HEK293 (cell line): Measurements from ENCODE around the gene DGKB.

Source experiments
- CTCF ChIA-PET: fragments of 350-600 bp; formaldehyde crosslinking; extraction: SDS; loops from one replicate; lab custom pipeline; 2021; ENCODE audit warnings: antibody characterized with exemption; lab: Yijun Ruan, JAX
- POLR2A ChIA-PET: fragments of 300-600 bp; formaldehyde crosslinking; extraction: SDS; loops from one replicate; lab custom pipeline; 2020; ENCODE audit warnings: antibody characterized with exemption, inconsistent platforms; lab: Yijun Ruan, JAX
- H3K27ac ChIP-seq: fragments of 200-500 bp; sonication (Bioruptor generic); 2 replicates; pipeline ENCODE4 v1.5.1; 2014; ENCODE audit warnings: low read depth, low read length, control low read depth, inconsistent platforms; ENCODE audit errors: extremely low read depth
- H3K36me3 ChIP-seq, 2 experiments: fragments of 200-500 bp in 1 of 2; sonication (Bioruptor generic) in 1 of 2; 1 replicate in 1 of 2; 2 replicates in 1 of 2; pipeline ENCODE4 v1.5.1; 2014 to 2017; ENCODE audit warnings: inconsistent platforms in 2 of 2, low read length in 2 of 2; ENCODE audit not compliant: control insufficient read depth in 2 of 2, insufficient read depth in 1 of 2
- H3K4me1 ChIP-seq: fragments of 200-500 bp; sonication (Bioruptor generic); 2 replicates; pipeline ENCODE4 v1.5.1; 2014; ENCODE audit warnings: mild to moderate bottlenecking, low read length, inconsistent platforms; ENCODE audit not compliant: control insufficient read depth, insufficient read depth
- H3K4me3 ChIP-seq: 2 replicates; pipeline ENCODE4 v1.5.1; 2011; ENCODE audit warnings: low read depth, mild to moderate bottlenecking, control low read depth, low read length, moderate library complexity
- H3K9me3 ChIP-seq: fragments of 200-500 bp; sonication (Bioruptor generic); 2 replicates; pipeline ENCODE4 v1.5.1; 2014; ENCODE audit warnings: low read depth, low read length, inconsistent platforms; ENCODE audit not compliant: control insufficient read depth, insufficient read depth
- HOXC10 ChIP-seq: sonication (generic); formaldehyde crosslinking; IDR thresholded peaks from 2 replicates; pipeline ENCODE4 v1.8.1; 2023; ENCODE audit warnings: mild to moderate bottlenecking, missing genetic modification reagents
- KLF1 ChIP-seq: fragments of 450-650 bp; formaldehyde crosslinking; IDR thresholded peaks from 2 replicates; pipeline ENCODE4 v1.5.1; 2016; ENCODE audit warnings: missing biosample characterization, missing genetic modification characterization
- TCF7L2 ChIP-seq: IDR thresholded peaks from 2 replicates; pipeline ENCODE4 v1.6.1; 2011; ENCODE audit warnings: low read depth, mild to moderate bottlenecking, inconsistent platforms, low read length, moderate library complexity, borderline replicate concordance
- ZNF114 ChIP-seq: fragments of 450-650 bp; formaldehyde crosslinking; IDR thresholded peaks from 2 replicates; pipeline ENCODE4 v1.5.0; 2017; ENCODE audit warnings: missing biosample characterization, missing genetic modification characterization
- ZNF2 ChIP-seq: fragments of 450-650 bp; formaldehyde crosslinking; IDR thresholded peaks from 2 replicates; pipeline ENCODE4 v1.5.1; 2016; ENCODE audit warnings: missing biosample characterization, missing genetic modification characterization
- ZNF274 ChIP-seq, 2 experiments: fragments of 200-500 bp in 1 of 2; fragments of 450-650 bp in 1 of 2; sonication (Bioruptor generic) in 1 of 2; formaldehyde crosslinking in 1 of 2; IDR thresholded peaks; 2 replicates each; pipeline versions ENCODE4 v1.5.1 to v1.6.1; 2014 to 2016; ENCODE audit warnings: borderline replicate concordance in 1 of 2, inconsistent platforms in 1 of 2, low read length in 1 of 2, missing biosample characterization in 1 of 2, missing genetic modification characterization in 1 of 2
- ZNF302 ChIP-seq: fragments of 450-650 bp; formaldehyde crosslinking; IDR thresholded peaks from 2 replicates; pipeline ENCODE4 v1.5.1; 2016; ENCODE audit warnings: missing biosample characterization, missing genetic modification characterization, low read depth
- ZNF311 ChIP-seq: fragments of 450-650 bp; formaldehyde crosslinking; IDR thresholded peaks from 2 replicates; pipeline ENCODE4 v1.5.1; 2017; ENCODE audit warnings: missing biosample characterization, missing genetic modification characterization, borderline replicate concordance
- ZNF426 ChIP-seq: fragments of 450-650 bp; formaldehyde crosslinking; IDR thresholded peaks from 2 replicates; pipeline ENCODE4 v1.5.1; 2017; ENCODE audit warnings: missing biosample characterization, missing genetic modification characterization, mild to moderate bottlenecking, inconsistent platforms, moderate library complexity
- ZNF600 ChIP-seq: fragments of 450-650 bp; formaldehyde crosslinking; IDR thresholded peaks from 2 replicates; pipeline ENCODE4 v1.5.1; 2016; ENCODE audit warnings: missing biosample characterization, missing genetic modification characterization
- ZNF623 ChIP-seq: fragments of 450-650 bp; formaldehyde crosslinking; IDR thresholded peaks from 2 replicates; pipeline ENCODE4 v1.5.1; 2016; ENCODE audit warnings: missing biosample characterization, missing genetic modification characterization
- ZNF670 ChIP-seq: fragments of 450-650 bp; formaldehyde crosslinking; IDR thresholded peaks from 2 replicates; pipeline ENCODE4 v1.5.1; 2016; ENCODE audit warnings: missing biosample characterization, missing genetic modification characterization, low read depth
- ZNF76 ChIP-seq: fragments of 450-650 bp; formaldehyde crosslinking; IDR thresholded peaks from 2 replicates; pipeline ENCODE4; 2016; ENCODE audit warnings: low read depth, missing biosample characterization, missing genetic modification characterization, borderline replicate concordance
- ZNF830 ChIP-seq: fragments of 450-650 bp; IDR thresholded peaks from 2 replicates; pipeline ENCODE4 v1.5.0; 2018; ENCODE audit warnings: missing biosample characterization, missing genetic modification characterization, low read depth, mild to moderate bottlenecking, moderate library complexity
- ZXDB ChIP-seq: fragments of 450-650 bp; formaldehyde crosslinking; IDR thresholded peaks from 2 replicates; pipeline ENCODE4 v1.5.1; 2016; ENCODE audit warnings: missing biosample characterization, missing genetic modification characterization
- TF ChIP-seq, protein P1 (sequence below): fragments of 450-650 bp; formaldehyde crosslinking; IDR thresholded peaks from 2 replicates; pipeline ENCODE4 v1.5.1; 2016; ENCODE audit warnings: missing biosample characterization, missing genetic modification characterization
- TF ChIP-seq, protein P2 (sequence below): fragments of 450-650 bp; formaldehyde crosslinking; IDR thresholded peaks from 2 replicates; pipeline ENCODE4 v1.5.1; 2017; ENCODE audit warnings: missing biosample characterization, missing genetic modification characterization
- TF ChIP-seq, protein P3 (sequence below): fragments of 450-650 bp; formaldehyde crosslinking; IDR thresholded peaks from 2 replicates; pipeline ENCODE4 v1.5.1; 2016; ENCODE audit warnings: missing biosample characterization, missing genetic modification characterization
- TF ChIP-seq, protein P4 (sequence below): fragments of 450-650 bp; formaldehyde crosslinking; IDR thresholded peaks from 2 replicates; pipeline ENCODE4 v1.5.1; 2016; ENCODE audit warnings: missing biosample characterization, missing genetic modification characterization
- TF ChIP-seq, protein P5 (sequence below): fragments of 450-650 bp; formaldehyde crosslinking; IDR thresholded peaks from 2 replicates; pipeline ENCODE4 v1.5.1; 2016; ENCODE audit warnings: missing biosample characterization, missing genetic modification characterization
- TF ChIP-seq, protein P6 (sequence below): fragments of 450-650 bp; formaldehyde crosslinking; IDR thresholded peaks from 2 replicates; pipeline ENCODE4 v1.5.1; 2017; ENCODE audit warnings: missing biosample characterization, missing genetic modification characterization
- TF ChIP-seq, protein P7 (sequence below): fragments of 450-650 bp; formaldehyde crosslinking; IDR thresholded peaks from 2 replicates; pipeline ENCODE4 v1.5.1; 2016; ENCODE audit warnings: missing biosample characterization, missing genetic modification characterization

DGKB gene

DNA sequence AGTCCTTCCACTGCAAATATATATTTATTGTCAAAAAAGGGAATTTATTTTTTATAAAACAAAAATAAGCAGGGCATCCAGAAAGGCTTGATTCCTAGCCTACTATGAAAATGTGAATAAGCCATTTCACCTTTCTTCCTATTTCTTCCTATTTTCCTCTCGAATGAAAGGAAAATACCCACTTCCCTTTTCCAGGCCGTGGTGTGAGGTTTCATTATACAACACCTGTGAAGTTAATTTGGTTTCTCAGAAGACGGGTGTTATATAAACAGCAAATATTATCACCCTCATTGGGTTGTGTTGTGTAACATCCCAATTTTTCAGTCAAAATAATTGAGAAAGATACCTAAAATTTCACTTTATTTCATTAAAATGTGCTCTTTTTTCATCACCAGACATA, 214.3 kb downstream of the DGKB start:
- CTCF ChIA-PET = interaction anchor here (4.9 kb wide), 1 partner anchor 1408 kb away, joined by 98 read pairs; no protein-coding TSS in a partner anchor
- Histone ChIP-seq H3K4me3 (no peak overlapping the region), H3K4me1 (no peaks in the 10 kb centered on the region), H3K9me3 (no peaks in the 10 kb centered on the region), H3K36me3 (no peaks in the 10 kb centered on the region), H3K27ac (peak overlapping the region; percentile 21)
- POLR2A ChIA-PET = no interaction called here
- TF ChIP-seq ZNF426 (tag by site-specific recombination) (no peak), ZNF600 (no peak), ZXDB (tag by site-specific recombination) (no peak), KLF1 (no peak), ZNF114 (no peak), ZNF670 (tag by site-specific recombination) (no peak), ZNF623 (tag by site-specific recombination) (no peak), TCF7L2 (no peak)
- TF ChIP-seq, protein P1, sequence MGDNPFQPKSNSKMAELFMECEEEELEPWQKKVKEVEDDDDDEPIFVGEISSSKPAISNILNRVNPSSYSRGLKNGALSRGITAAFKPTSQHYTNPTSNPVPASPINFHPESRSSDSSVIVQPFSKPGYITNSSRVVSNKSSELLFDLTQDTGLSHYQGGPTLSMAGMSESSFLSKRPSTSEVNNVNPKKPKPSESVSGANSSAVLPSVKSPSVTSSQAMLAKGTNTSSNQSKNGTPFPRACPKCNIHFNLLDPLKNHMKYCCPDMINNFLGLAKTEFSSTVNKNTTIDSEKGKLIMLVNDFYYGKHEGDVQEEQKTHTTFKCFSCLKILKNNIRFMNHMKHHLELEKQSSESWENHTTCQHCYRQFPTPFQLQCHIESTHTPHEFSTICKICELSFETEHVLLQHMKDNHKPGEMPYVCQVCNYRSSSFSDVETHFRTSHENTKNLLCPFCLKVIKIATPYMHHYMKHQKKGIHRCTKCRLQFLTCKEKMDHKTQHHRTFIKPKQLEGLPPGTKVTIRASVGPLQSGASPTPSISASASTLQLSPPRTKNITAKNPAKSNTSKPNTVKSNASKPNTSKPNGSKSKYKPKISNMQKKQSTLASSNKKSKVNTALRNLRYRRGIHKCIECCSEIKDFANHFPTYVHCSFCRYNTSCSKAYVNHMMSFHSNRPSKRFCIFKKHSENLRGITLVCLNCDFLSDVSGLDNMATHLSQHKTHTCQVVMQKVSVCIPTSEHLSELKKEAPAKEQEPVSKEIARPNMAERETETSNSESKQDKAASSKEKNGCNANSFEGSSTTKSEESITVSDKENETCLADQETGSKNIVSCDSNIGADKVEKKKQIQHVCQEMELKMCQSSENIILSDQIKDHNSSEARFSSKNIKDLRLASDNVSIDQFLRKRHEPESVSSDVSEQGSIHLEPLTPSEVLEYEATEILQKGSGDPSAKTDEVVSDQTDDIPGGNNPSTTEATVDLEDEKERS (tag by site-specific recombination) = no peak
- TF ChIP-seq, protein P2, sequence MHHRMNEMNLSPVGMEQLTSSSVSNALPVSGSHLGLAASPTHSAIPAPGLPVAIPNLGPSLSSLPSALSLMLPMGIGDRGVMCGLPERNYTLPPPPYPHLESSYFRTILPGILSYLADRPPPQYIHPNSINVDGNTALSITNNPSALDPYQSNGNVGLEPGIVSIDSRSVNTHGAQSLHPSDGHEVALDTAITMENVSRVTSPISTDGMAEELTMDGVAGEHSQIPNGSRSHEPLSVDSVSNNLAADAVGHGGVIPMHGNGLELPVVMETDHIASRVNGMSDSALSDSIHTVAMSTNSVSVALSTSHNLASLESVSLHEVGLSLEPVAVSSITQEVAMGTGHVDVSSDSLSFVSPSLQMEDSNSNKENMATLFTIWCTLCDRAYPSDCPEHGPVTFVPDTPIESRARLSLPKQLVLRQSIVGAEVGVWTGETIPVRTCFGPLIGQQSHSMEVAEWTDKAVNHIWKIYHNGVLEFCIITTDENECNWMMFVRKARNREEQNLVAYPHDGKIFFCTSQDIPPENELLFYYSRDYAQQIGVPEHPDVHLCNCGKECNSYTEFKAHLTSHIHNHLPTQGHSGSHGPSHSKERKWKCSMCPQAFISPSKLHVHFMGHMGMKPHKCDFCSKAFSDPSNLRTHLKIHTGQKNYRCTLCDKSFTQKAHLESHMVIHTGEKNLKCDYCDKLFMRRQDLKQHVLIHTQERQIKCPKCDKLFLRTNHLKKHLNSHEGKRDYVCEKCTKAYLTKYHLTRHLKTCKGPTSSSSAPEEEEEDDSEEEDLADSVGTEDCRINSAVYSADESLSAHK (tag by site-specific recombination) = no peak
- TF ChIP-seq, protein P3, sequence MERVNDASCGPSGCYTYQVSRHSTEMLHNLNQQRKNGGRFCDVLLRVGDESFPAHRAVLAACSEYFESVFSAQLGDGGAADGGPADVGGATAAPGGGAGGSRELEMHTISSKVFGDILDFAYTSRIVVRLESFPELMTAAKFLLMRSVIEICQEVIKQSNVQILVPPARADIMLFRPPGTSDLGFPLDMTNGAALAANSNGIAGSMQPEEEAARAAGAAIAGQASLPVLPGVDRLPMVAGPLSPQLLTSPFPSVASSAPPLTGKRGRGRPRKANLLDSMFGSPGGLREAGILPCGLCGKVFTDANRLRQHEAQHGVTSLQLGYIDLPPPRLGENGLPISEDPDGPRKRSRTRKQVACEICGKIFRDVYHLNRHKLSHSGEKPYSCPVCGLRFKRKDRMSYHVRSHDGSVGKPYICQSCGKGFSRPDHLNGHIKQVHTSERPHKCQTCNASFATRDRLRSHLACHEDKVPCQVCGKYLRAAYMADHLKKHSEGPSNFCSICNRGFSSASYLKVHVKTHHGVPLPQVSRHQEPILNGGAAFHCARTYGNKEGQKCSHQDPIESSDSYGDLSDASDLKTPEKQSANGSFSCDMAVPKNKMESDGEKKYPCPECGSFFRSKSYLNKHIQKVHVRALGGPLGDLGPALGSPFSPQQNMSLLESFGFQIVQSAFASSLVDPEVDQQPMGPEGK (tag by site-specific recombination) = no peak

DNA sequence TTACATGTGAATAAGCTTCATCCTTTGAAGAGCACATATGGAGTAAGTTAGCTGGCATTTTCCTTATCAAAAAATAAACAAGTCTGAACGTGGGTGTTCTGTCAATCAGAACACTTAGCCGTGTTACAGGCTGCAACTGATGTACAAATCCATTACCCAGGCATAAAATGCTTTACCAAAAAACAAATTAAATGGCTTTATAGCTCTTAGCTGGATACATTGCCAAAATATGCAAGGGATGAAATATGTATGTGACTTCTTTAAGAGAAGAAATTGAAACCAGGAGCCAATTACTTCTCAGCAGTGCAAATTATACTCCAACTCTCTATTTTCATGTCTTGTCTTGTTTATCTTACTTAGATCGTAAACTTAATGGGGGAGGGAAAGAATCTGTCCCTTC, 214.8 kb downstream of the DGKB start:
- H3K27ac ChIP-seq = peak overlapping the region; percentile 21
- H3K4me3 ChIP-seq = no peak overlapping the region; the same call in 1 of the 2 replicates
- CTCF ChIA-PET = interaction anchor here (0.6 to 0.7 kb wide), 2 partner anchors 91 to 968 kb away, joined by 3 to 4 read pairs; no protein-coding TSS in a partner anchor
- no peaks in the 10 kb centered on the region for H3K9me3 ChIP-seq
- POLR2A ChIA-PET = no interaction called here
- H3K4me1 ChIP-seq = no peaks in the 10 kb centered on the region
- H3K36me3 ChIP-seq = no peaks in the 10 kb centered on the region
- TF ChIP-seq ZNF2 (no peak), ZNF76 (tag by site-specific recombination) (no peak), ZNF830 (tag by site-specific recombination) (no peak), HOXC10 (no peak), ZNF311 (tag by site-specific recombination) (no peak), ZNF274 (IDR thresholded peaks at IDR 0.05; ENCODE audit: low read length) (no peak), ZNF274 (tag by site-specific recombination; IDR thresholded peaks at IDR 0.05; ENCODE audit: borderline replicate concordance) (no peak), ZXDB (tag by site-specific recombination) (no peak), ZNF302 (no peak)
- TF ChIP-seq, protein P4, sequence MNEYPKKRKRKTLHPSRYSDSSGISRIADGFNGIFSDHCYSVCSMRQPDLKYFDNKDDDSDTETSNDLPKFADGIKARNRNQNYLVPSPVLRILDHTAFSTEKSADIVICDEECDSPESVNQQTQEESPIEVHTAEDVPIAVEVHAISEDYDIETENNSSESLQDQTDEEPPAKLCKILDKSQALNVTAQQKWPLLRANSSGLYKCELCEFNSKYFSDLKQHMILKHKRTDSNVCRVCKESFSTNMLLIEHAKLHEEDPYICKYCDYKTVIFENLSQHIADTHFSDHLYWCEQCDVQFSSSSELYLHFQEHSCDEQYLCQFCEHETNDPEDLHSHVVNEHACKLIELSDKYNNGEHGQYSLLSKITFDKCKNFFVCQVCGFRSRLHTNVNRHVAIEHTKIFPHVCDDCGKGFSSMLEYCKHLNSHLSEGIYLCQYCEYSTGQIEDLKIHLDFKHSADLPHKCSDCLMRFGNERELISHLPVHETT = no peak
- TF ChIP-seq, protein P5, sequence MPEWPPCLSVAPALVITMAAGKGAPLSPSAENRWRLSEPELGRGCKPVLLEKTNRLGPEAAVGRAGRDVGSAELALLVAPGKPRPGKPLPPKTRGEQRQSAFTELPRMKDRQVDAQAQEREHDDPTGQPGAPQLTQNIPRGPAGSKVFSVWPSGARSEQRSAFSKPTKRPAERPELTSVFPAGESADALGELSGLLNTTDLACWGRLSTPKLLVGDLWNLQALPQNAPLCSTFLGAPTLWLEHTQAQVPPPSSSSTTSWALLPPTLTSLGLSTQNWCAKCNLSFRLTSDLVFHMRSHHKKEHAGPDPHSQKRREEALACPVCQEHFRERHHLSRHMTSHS (tag by site-specific recombination) = no peak
- TF ChIP-seq, protein P6, sequence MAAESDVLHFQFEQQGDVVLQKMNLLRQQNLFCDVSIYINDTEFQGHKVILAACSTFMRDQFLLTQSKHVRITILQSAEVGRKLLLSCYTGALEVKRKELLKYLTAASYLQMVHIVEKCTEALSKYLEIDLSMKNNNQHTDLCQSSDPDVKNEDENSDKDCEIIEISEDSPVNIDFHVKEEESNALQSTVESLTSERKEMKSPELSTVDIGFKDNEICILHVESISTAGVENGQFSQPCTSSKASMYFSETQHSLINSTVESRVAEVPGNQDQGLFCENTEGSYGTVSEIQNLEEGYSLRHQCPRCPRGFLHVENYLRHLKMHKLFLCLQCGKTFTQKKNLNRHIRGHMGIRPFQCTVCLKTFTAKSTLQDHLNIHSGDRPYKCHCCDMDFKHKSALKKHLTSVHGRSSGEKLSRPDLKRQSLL (tag by site-specific recombination) = no peak
- TF ChIP-seq, protein P7, sequence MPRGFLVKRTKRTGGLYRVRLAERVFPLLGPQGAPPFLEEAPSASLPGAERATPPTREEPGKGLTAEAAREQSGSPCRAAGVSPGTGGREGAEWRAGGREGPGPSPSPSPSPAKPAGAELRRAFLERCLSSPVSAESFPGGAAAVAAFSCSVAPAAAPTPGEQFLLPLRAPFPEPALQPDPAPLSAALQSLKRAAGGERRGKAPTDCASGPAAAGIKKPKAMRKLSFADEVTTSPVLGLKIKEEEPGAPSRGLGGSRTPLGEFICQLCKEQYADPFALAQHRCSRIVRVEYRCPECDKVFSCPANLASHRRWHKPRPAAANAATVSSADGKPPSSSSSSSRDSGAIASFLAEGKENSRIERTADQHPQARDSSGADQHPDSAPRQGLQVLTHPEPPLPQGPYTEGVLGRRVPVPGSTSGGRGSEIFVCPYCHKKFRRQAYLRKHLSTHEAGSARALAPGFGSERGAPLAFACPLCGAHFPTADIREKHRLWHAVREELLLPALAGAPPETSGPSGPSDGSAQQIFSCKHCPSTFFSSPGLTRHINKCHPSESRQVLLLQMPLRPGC = peak; percentile 78; the same call in 1 of the 2 replicates
